Karpas-422 (cell line): Measurements from ENCODE around the gene ZNF496. TPM values are rescaled to one million over a fixed set of nuclear protein-coding genes. Genes with fewer than 3 reads are reported as not detected.

Experiments
- DNase-seq: peaks from one replicate; pipeline ENCODE4 v3.0.0-alpha.2; 2015
- H2AFZ ChIP-seq: fragments of 200-600 bp; sonication (generic); 2 replicates; pipeline ENCODE4 v1.6.1; 2014; ENCODE audit warnings: antibody characterized with exemption, low read length, mixed read lengths
- H3K27ac ChIP-seq: fragments of 200-600 bp; sonication (generic); 2 replicates; pipeline ENCODE4 v1.5.1; 2014; ENCODE audit warnings: mild to moderate bottlenecking, low read length, moderate library complexity
- H3K27me3 ChIP-seq: fragments of 200-600 bp; sonication (generic); 2 replicates; pipeline ENCODE4 v1.6.1; 2014; ENCODE audit warnings: low read length, mixed read lengths
- H3K36me3 ChIP-seq: fragments of 200-600 bp; sonication (generic); 2 replicates; pipeline ENCODE4 v1.6.1; 2014; ENCODE audit warnings: low read length, mixed read lengths; ENCODE audit not compliant: insufficient read depth
- H3K4me1 ChIP-seq: fragments of 200-600 bp; sonication (generic); 2 replicates; pipeline ENCODE4 v1.6.1; 2014; ENCODE audit warnings: mild to moderate bottlenecking, low read length, mixed read lengths
- H3K4me2 ChIP-seq: fragments of 200-600 bp; sonication (generic); 2 replicates; pipeline ENCODE4 v1.6.1; 2014; ENCODE audit warnings: low read length, low read depth, mild to moderate bottlenecking; ENCODE audit not compliant: poor library complexity, severe bottlenecking
- H3K4me3 ChIP-seq: fragments of 200-600 bp; sonication (generic); 2 replicates; pipeline ENCODE4 v1.5.1; 2014; ENCODE audit warnings: mild to moderate bottlenecking, antibody characterized with exemption, low read length, mixed read lengths
- H3K79me2 ChIP-seq: fragments of 200-600 bp; sonication (generic); 2 replicates; pipeline ENCODE4 v1.6.1; 2014; ENCODE audit warnings: mild to moderate bottlenecking, low read length, mixed read lengths
- H3K9ac ChIP-seq: fragments of 200-600 bp; sonication (generic); 2 replicates; pipeline ENCODE4 v1.6.0; 2014; ENCODE audit warnings: low read length
- H3K9me2 ChIP-seq: fragments of 200-600 bp; sonication (generic), shearing (Covaris generic); replicated peaks from 2 replicates; pipeline ENCODE4 v1.6.0; 2014; ENCODE audit warnings: mild to moderate bottlenecking, low read length, moderate library complexity; ENCODE audit not compliant: insufficient read depth
- H3K9me3 ChIP-seq: fragments of 300-700, 200-600 bp; sonication (generic); 2 replicates; pipeline ENCODE4 v1.6.1; 2014; ENCODE audit warnings: low read length, mixed read lengths
- H4K20me1 ChIP-seq: fragments of 200-600 bp; sonication (generic); 2 replicates; pipeline ENCODE4 v1.6.1; 2014; ENCODE audit warnings: mild to moderate bottlenecking, antibody characterized with exemption, low read length, low read depth; ENCODE audit not compliant: insufficient read depth
- total RNA-seq: library from RNA; depleted of rRNA; stranded (reverse); fragments of >200 nt; shearing (Covaris generic); gene quantifications from 2 replicates; pipeline ENCODE4 v1.2.3, GENCODE V29; 2014; ENCODE audit warnings: low replicate concordance

Gene ZNF496
- total RNA-seq, 1 experiment from 2014 or later = 28.6 TPM

GRCh38 chr1:247304031-247304430 is 27.6 kb downstream of the ZNF496 start:
- H3K79me2 ChIP-seq = no peaks in the 10 kb centered on the region
- no peak for DNase-seq
- H3K4me2 ChIP-seq = no peak overlapping the region
- no peaks in the 10 kb centered on the region for H3K27me3 ChIP-seq
- H2AFZ ChIP-seq = no peak overlapping the region
- no peak overlapping the region for H3K27ac ChIP-seq
- H3K4me3 ChIP-seq = no peak overlapping the region
- no peaks in the 10 kb centered on the region for H4K20me1 ChIP-seq
- H3K9me2 ChIP-seq = no peaks in the 10 kb centered on the region
- peaks cover 12% of the 10 kb centered on the region; the same call in 1 of the 2 replicates for H3K36me3 ChIP-seq
- H3K9me3 ChIP-seq = no peaks in the 10 kb centered on the region
- no peaks in the 10 kb centered on the region for H3K4me1 ChIP-seq
- no peak overlapping the region for H3K9ac ChIP-seq

GRCh38 chr1:247303216-247303615 is 28.5 kb downstream of the ZNF496 start:
- H3K9me3 ChIP-seq = no peaks in the 10 kb centered on the region
- DNase-seq = no peak
- H3K36me3 ChIP-seq = peaks cover 12% of the 10 kb centered on the region; the same call in 1 of the 2 replicates
- no peak overlapping the region for H3K9ac ChIP-seq
- H3K27me3 ChIP-seq = no peaks in the 10 kb centered on the region
- H3K27ac ChIP-seq = no peak overlapping the region
- H3K79me2 ChIP-seq = no peaks in the 10 kb centered on the region
- H3K4me3 ChIP-seq = no peak overlapping the region
- no peaks in the 10 kb centered on the region for H4K20me1 ChIP-seq
- H2AFZ ChIP-seq = no peak overlapping the region
- no peaks in the 10 kb centered on the region for H3K9me2 ChIP-seq
- H3K4me1 ChIP-seq = no peaks in the 10 kb centered on the region
- no peak overlapping the region for H3K4me2 ChIP-seq

- no peaks in the 10 kb centered on the region for H4K20me1 ChIP-seq
- no peak overlapping the region for H3K9ac ChIP-seq
- no peak overlapping the region for H3K4me2 ChIP-seq
- H3K79me2 ChIP-seq = no peaks in the 10 kb centered on the region
- no peaks in the 10 kb centered on the region for H3K4me1 ChIP-seq
- no peak overlapping the region for H3K4me3 ChIP-seq
- DNase-seq = no peak
- H3K27me3 ChIP-seq = no peaks in the 10 kb centered on the region
- no peaks in the 10 kb centered on the region for H3K9me3 ChIP-seq
- no peak overlapping the region for H2AFZ ChIP-seq
- H3K27ac ChIP-seq = no peak overlapping the region
- no peaks in the 10 kb centered on the region for H3K9me2 ChIP-seq
- peaks cover 9% of the 10 kb centered on the region; the same call in 1 of the 2 replicates for H3K36me3 ChIP-seq
Measured at GRCh38 chr1:247301176-247301540, 30.5 kb downstream of the ZNF496 start.

GRCh38 chr1:247300491-247301175 is 31.0 kb downstream of the ZNF496 start:
- no peaks in the 10 kb centered on the region for H3K9me2 ChIP-seq
- no peak for DNase-seq
- no peaks in the 10 kb centered on the region for H3K27me3 ChIP-seq
- no peak overlapping the region for H2AFZ ChIP-seq
- peaks cover 5% of the 10 kb centered on the region; the same call in 1 of the 2 replicates for H3K36me3 ChIP-seq
- no peak overlapping the region for H3K4me2 ChIP-seq
- H3K4me1 ChIP-seq = no peaks in the 10 kb centered on the region
- no peak overlapping the region for H3K4me3 ChIP-seq
- no peaks in the 10 kb centered on the region for H3K9me3 ChIP-seq
- no peaks in the 10 kb centered on the region for H3K79me2 ChIP-seq
- no peak overlapping the region for H3K27ac ChIP-seq
- no peak overlapping the region for H3K9ac ChIP-seq
- H4K20me1 ChIP-seq = no peaks in the 10 kb centered on the region

GRCh38 chr1:247299723-247300381 is 31.8 kb downstream of the ZNF496 start:
- Histone ChIP-seq H3K27me3 (no peaks in the 10 kb centered on the region), H2AFZ (no peak overlapping the region), H4K20me1 (no peaks in the 10 kb centered on the region), H3K27ac (no peak overlapping the region), H3K79me2 (no peaks in the 10 kb centered on the region), H3K36me3 (peaks cover 2% of the 10 kb centered on the region; the same call in 1 of the 2 replicates), H3K9me2 (no peaks in the 10 kb centered on the region), H3K4me3 (no peak overlapping the region), H3K9ac (no peak overlapping the region), H3K4me2 (no peak overlapping the region), H3K9me3 (no peaks in the 10 kb centered on the region), H3K4me1 (no peaks in the 10 kb centered on the region)
- DNase-seq = no peak

- no peak for DNase-seq
- H3K27me3 ChIP-seq = no peaks in the 10 kb centered on the region
- H3K4me1 ChIP-seq = no peaks in the 10 kb centered on the region
- no peak overlapping the region for H3K27ac ChIP-seq
- H3K79me2 ChIP-seq = no peaks in the 10 kb centered on the region
- H3K4me2 ChIP-seq = no peak overlapping the region
- no peaks in the 10 kb centered on the region for H3K9me3 ChIP-seq
- no peak overlapping the region for H3K9ac ChIP-seq
- H3K9me2 ChIP-seq = no peaks in the 10 kb centered on the region
- H3K36me3 ChIP-seq = no peaks in the 10 kb centered on the region
- no peaks in the 10 kb centered on the region for H4K20me1 ChIP-seq
- no peak overlapping the region for H2AFZ ChIP-seq
- H3K4me3 ChIP-seq = no peak overlapping the region
Measured at GRCh38 chr1:247298701-247299100, 33.0 kb downstream of the ZNF496 start.

GRCh38 chr1:247298124-247298481 is 33.6 kb downstream of the ZNF496 start:
- H3K27me3 ChIP-seq = no peaks in the 10 kb centered on the region
- no peak for DNase-seq
- H3K9ac ChIP-seq = no peak overlapping the region
- no peak overlapping the region for H3K4me2 ChIP-seq
- H3K4me1 ChIP-seq = no peaks in the 10 kb centered on the region
- no peaks in the 10 kb centered on the region for H3K36me3 ChIP-seq
- H3K79me2 ChIP-seq = no peaks in the 10 kb centered on the region
- H3K4me3 ChIP-seq = no peak overlapping the region
- H3K27ac ChIP-seq = no peak overlapping the region
- H3K9me2 ChIP-seq = no peaks in the 10 kb centered on the region
- no peaks in the 10 kb centered on the region for H3K9me3 ChIP-seq
- H4K20me1 ChIP-seq = no peaks in the 10 kb centered on the region
- no peak overlapping the region for H2AFZ ChIP-seq

GRCh38 chr1:247297263-247298123 is 34.2 kb downstream of the ZNF496 start:
- no peak overlapping the region for H2AFZ ChIP-seq
- H3K79me2 ChIP-seq = no peaks in the 10 kb centered on the region
- H3K36me3 ChIP-seq = no peaks in the 10 kb centered on the region
- H3K27me3 ChIP-seq = no peaks in the 10 kb centered on the region
- H3K4me3 ChIP-seq = no peak overlapping the region
- H3K4me2 ChIP-seq = no peak overlapping the region
- H3K9me3 ChIP-seq = no peaks in the 10 kb centered on the region
- H3K9ac ChIP-seq = no peak overlapping the region
- H3K9me2 ChIP-seq = no peaks in the 10 kb centered on the region
- no peaks in the 10 kb centered on the region for H3K4me1 ChIP-seq
- DNase-seq = no peak
- H4K20me1 ChIP-seq = no peaks in the 10 kb centered on the region
- H3K27ac ChIP-seq = no peak overlapping the region
